RCC 7860 (cell line): ENCODE data around the gene EIPR1.
"Not testable (repeated sequence)": the region's sequence is repeated elsewhere in the genome, so short reads cannot be mapped to it uniquely, and the experiment has no call there.

ENCODE experiments used
- DNase-seq: peaks from one replicate; pipeline ENCODE4 v3.0.0-alpha.2; 2015; ENCODE audit warnings: low spot score
- FAIRE-seq: peaks from 2 replicates; lab custom pipeline; 2012; peaks lifted over from hg19 to GRCh38; lab: Jason Lieb, UNC

EIPR1 gene

DNA sequence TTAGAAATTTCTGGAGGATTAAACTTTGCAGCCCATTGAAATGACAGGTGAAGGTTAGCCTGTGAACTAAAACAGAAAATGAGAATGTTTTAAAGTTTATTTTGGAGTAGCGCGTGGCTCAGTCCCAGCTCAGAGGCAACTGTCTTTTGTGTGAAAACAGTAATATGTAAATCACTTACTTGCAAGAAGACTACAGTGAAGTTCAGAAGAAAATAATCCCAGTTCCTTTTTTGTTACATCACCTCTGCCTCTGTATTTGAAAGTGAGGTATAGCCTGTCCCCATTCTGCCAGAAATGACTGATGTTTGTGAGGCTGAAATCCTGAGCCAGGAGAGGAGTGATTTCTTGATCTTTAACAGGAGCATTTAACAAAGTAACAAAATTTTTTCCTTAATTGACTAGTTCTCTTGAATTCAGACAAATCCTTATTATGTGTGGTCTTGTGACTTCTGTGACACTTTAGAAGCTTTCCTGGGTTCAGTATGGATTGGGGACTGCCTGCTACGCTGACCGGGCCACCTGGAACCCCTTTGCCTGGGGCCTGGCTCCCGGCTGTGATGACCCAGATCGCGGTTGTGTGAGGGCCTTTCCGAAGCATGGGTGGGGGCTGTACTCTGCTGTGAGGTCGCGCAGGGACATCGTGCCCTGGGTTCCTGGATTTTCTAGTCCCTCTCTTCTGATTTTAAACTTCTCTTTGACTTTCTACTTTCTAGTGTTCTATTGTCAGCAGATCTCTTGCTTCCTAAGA, 26.1 kb upstream of the EIPR1 start:
- FAIRE-seq (no peak), DNase-seq (no peak)

DNA sequence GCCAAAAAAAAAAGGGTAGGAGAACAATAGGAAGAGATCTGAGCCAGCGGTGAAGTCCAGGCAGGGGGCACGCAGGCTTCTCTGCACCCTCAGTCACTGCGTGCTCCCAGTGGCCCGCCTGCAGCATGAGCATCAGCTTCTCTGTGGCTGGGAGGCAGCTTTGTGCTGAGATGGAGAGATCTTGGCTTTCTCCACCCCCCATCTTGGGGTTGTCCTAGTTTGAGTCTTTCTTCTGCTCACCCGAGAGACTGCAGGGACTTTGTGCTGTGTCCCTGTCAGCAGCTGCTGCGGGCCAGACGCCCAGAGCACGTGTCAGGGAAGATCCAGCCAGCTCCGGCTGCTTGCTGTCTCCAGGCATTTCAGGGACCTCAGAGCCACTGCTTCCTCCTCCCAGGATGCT, 22.2 kb upstream of the EIPR1 start:
- DNase-seq (no peak), FAIRE-seq (no peak)

GRCh38 chr2:3399381-3399780, 21.8 kb upstream of the EIPR1 start:
- FAIRE-seq: no peak
- DNase-seq: no peak

DNA sequence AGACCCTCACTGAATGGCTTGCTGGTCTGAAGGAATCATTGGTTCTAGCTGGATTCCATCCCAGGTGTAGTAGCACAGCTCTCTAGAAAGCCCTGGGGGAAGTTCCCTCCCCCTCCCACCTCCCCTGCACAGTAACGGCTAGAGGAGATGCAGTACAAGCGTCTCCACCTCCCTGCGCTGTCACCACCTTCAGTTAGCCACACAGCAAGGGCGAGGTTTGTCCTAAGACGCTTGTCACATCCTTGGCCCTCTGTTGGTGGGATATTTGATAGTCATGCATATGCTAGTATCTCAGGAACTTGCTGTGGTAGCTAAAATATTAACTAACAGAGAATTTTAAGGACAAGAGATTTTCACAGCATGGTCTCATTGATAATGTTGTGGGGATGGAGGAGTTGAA, 21.2 kb upstream of the EIPR1 start:
- FAIRE-seq: no peak
- no peak for DNase-seq

- DNase-seq (no peak), FAIRE-seq (no peak)
These were observed 19.4 kb upstream of the EIPR1 start for GRCh38 chr2:3396920-3397559.

DNA sequence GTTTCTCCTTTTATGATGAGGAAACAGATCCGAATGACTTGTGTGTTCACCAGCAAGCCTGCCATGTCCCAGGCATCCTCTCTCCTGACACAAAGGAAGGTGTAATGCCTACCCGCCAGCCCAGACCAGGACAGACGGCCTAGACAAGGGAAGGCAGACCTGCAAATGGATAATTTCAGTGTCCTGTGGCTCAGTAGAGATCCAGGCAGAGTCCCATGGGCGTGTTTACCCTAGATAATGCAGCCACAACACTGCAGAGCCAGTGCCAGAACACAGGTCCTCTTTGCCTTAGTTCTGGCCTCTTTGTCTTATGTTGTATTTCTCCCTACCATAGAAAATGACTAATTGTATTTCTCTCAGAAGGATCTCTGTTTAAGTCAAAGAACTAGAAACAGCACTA, 14.6 kb upstream of the EIPR1 start:
- FAIRE-seq: no peak
- DNase-seq: no peak

- FAIRE-seq (no peak), DNase-seq (no peak)
These were observed 12.4 kb upstream of the EIPR1 start for GRCh38 chr2:3390041-3390440.

DNA sequence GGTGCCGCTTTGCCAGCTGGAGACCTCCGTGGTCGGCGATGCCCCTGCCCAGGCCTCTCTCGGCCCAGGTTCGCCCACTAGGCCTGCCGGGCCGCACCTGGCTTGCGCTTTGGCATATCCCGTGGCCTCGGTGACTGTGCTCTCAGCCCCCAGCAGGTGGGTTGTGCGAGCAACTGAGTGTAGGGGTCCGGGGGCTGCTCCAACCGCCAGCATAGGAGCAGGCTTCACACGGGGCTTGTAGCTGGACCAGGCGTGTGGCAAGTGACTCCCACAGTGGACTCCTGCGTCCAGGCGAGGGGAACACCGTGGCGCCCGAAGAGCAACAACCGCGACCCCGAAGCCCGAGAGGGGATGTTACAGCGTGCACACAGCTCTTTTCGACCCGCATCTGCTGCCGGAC, 11.6 kb upstream of the EIPR1 start:
- FAIRE-seq: no peak
- DNase-seq: no peak

- FAIRE-seq (no peak), DNase-seq (no peak)
These were observed 10.8 kb upstream of the EIPR1 start for GRCh38 chr2:3388412-3388738.

- no peak for FAIRE-seq
- DNase-seq: no peak
These were observed 10.2 kb upstream of the EIPR1 start for GRCh38 chr2:3387644-3388411.

DNA sequence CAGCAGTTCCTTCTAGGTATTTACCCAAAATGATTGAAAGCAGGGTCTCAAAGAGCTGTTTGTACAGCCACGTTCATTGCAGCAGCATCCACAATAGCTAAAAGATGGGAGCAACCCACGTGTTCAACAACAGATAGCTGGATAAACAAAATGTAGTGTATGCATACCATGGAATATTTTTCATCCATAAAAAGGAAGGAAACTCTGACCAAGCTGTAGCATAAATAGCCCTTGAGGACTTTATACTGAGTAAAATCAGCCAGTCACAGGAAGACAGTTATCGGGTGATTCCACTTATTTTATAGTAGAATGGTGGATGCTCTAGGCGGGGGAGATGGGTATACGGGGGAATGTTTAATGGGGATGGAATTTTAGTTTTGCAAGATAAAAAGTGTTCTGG, 9.4 kb upstream of the EIPR1 start:
- no peak for FAIRE-seq
- DNase-seq: no peak

DNA sequence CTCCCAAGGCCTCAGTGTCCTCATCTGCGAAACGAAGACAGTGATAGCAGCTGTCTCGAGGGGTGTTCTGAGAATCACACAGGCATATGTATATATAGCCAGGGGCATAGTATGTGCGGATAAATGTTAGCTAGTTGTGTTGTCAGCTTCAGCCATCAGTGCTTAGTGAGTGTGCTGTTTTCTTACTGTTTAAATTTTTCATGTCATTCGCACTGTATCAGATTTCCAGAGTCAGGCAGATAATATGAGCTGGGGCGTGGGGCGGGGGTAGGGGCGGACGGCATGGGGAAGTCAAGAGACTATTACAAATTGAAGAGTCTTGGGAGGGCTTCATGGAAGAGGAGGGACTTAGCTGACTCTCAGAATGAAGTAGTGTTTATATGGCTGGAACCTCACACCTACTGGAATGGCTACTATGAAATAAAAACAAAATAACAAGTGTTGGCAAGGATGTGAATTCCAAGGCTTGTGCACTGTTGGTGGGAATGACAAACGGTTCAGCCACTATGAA, 8.9 kb upstream of the EIPR1 start:
- FAIRE-seq (no peak), DNase-seq (no peak)

DNA sequence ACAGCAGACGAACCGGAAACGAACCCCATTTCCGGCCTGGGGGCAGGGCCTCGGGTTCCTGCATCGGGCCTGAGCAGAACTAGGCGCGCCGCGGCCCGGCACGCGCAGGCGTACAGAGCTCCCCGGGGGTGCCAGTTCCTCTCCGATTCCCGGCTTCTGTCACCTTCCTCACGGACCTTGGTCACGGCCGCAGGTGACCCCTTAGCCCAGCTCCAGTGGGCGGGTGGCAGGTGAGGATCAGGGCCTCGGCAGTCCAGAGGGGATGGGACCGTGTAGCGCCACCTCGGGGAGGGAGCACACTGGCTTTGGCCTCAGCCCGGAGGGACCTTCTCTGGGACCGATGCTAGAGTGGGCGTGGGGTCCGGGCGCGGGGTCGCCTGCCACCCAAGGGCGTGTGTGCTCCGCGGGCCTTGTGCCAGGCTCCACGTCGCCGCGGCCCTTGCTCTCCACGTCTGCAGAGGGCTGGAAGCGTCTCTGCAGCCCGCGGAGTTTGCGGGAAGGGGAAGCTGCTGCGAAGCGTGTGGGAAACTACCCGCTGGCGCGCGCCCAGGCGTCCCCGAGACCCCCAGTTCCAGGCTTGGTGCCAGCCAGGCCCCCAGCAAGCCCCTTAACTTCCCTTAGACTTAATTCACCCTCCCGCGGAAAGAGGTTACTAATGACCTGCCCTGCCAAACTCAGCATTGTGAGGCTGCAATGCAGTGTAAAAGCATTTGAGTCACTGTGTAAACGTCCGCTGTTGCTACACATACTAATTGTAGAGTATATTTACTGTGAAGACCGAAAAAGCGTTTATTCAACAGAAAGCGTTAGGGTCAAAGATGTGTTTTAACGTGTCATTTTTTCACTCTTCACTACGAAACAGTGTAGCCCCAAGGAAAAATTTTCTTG, 2.3 kb upstream of the EIPR1 start, which contains the start of gene TRAPPC12:
TSS of gene TRAPPC12 (plus strand) at position 48 of the 888 bp plus-strand sequence. CDS start 7,930 bp downstream, outside the sequence.
- FAIRE-seq: no peak
- DNase-seq: peak; percentile 77

DNA sequence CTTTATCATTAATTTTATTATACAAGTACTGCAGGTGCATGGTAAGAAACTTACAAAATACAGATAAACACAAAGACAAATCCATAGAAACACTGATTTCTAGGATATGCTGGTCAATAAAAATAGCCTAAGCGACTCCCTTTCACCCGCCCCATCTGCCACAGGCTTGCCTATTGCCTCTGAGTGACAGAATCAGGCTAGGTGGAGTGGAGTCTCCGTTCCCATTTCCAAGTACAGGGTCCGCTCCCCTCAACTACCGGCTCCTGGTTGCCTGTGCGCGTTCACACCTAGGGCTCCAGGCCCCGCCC, 1.7 kb upstream of the EIPR1 start:
- FAIRE-seq (no peak), DNase-seq (no peak)

DNA sequence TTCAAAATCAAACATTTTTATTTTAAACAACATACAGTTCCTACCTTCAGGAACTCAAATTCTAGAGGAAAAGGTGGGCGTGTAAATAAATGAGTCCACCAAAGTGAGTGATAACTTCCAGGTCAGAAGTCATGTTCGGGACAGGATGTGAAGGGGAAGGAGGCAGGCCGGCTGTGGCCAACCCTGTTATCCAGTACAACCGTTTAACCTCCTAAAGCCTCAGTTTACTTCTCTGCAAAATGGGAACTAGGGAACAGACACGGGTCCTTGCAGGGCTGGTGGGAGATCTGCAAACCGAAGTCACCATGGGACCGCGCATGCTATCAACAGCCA, 373 bp downstream of the EIPR1 start:
- FAIRE-seq (no peak), DNase-seq (peak; percentile 42)

- DNase-seq: no peak
- no peak for FAIRE-seq
These were observed 797 bp downstream of the EIPR1 start for GRCh38 chr2:3376821-3377220.

DNA sequence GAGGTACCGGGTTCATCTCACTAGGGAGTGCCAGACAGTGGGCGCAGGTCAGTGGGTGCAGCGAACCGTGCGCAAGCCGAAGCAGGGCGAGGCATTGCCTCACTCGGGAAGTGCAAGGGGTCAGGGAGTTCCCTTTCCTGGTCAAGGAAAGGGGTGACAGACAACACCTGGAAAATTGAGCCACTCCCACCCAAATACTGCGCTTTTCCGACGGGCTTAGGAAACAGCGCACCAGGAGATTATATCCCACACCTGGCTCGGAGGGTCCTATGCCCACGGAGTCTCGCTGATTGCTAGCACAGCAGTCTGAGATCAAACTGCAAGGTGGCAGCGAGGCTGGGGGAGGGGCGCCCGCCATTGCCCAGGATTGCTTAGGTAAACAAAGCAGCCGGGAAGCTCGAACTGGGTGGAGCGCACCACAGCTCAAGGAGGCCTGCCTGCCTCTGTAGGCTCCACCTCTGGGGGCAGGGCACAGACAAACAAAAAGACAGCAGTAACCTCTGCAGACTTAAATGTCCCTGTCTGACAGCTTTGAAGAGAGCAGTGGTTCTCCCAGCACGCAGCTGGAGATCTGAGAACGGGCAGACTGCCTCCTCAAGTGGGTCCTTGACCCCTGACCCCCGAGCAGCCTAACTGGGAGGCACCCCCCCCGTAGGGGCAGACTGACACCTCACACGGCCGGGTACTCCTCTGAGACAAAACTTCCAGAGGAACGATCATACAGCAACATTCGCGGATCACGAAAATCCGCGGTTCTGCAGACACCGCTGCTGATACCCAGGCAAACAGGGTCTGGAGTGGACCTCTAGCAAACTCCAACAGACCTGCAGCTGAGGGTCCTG, 8.1 kb downstream of the EIPR1 start:
- DNase-seq: not testable (repeated sequence)

DNA sequence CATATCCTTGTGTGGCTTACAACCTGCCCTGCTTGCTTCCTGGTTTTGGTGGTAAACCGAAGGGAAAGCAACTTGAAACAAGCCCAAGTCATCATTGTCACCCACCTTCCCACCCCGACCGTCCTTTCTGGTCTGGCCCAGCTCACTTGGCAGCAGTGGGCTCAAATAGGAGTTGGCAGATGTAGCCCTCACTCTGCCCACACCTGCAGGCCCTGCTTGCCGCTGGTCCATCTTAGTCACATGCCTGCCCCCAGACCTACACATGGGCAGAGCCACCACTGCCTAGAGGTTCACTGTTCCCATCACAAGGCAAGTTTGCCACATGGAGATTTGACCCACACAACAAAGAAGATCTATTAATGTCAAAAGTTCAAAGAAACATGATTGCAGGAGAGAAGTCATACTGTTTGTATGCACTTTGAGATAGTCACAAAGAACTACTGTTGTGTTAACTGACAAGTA, 9.3 kb downstream of the EIPR1 start:
- no peak for FAIRE-seq

More for the DNA sequence above, 8.1 kb downstream of the EIPR1 start:
- FAIRE-seq: not testable (repeated sequence)

GRCh38 chr2:3365219-3365618, 12.4 kb downstream of the EIPR1 start:
- DNase-seq (no peak), FAIRE-seq (no peak)

More for the DNA sequence above, 9.3 kb downstream of the EIPR1 start:
- no peak for DNase-seq
